OCI-LY3 (cell line): ENCODE results near the gene ARHGAP24.
"Not testable (repeated sequence)": the region's sequence is repeated elsewhere in the genome, so short reads cannot be mapped to it uniquely, and the experiment has no call there.

Source experiments
- H2AFZ ChIP-seq: fragments of 200-600, 300-600 bp; shearing (Covaris generic); 2 replicates; pipeline ENCODE4 v1.6.0; 2014; ENCODE audit warnings: antibody characterized with exemption, low read depth, low read length
- H3K27ac ChIP-seq: fragments of 200-600, 300-600 bp; sonication (generic); 2 replicates; pipeline ENCODE4 v1.5.1; 2014; ENCODE audit warnings: mild to moderate bottlenecking, low read length, moderate library complexity, mixed read lengths
- H3K27me3 ChIP-seq: fragments of 200-600, 300-600 bp; sonication (generic); 2 replicates; pipeline ENCODE4 v1.6.1; 2014; ENCODE audit warnings: low read depth, low read length, mixed read lengths
- H3K36me3 ChIP-seq: fragments of 200-600, 300-600 bp; sonication (generic); replicated peaks from 2 replicates; pipeline ENCODE3; 2014; ENCODE audit warnings: low read depth, low read length, mixed read lengths
- H3K4me1 ChIP-seq: fragments of 300-600, 200-600 bp; sonication (generic); 2 replicates; pipeline ENCODE4 v1.6.1; 2014; ENCODE audit warnings: low read length, mixed read lengths
- H3K4me2 ChIP-seq: fragments of 200-600, 300-600 bp; sonication (generic); 2 replicates; pipeline ENCODE4 v1.6.1; 2014; ENCODE audit warnings: low read length, mixed read lengths
- H3K4me3 ChIP-seq: fragments of 300-600, 200-600 bp; sonication (generic); 2 replicates; pipeline ENCODE4 v1.5.1; 2014; ENCODE audit warnings: antibody characterized with exemption, mild to moderate bottlenecking, low read length, moderate library complexity
- H3K79me2 ChIP-seq: fragments of 300-600, 200-600 bp; shearing (Covaris generic); 2 replicates; pipeline ENCODE4 v1.6.1; 2014; ENCODE audit warnings: mild to moderate bottlenecking, low read length, mixed read lengths
- H3K9ac ChIP-seq: fragments of 300-600, 200-600 bp; shearing (Covaris generic); 2 replicates; pipeline ENCODE4 v1.6.0; 2014; ENCODE audit warnings: mild to moderate bottlenecking, low read length, moderate library complexity
- H3K9me3 ChIP-seq: fragments of 200-600, 300-600 bp; shearing (Covaris generic); 2 replicates; pipeline ENCODE4 v1.6.1; 2014; ENCODE audit warnings: low read length, mixed read lengths; ENCODE audit not compliant: insufficient read depth
- H4K20me1 ChIP-seq: fragments of 200-600, 300-600 bp; sonication (generic); 2 replicates; pipeline ENCODE4 v1.6.1; 2016; ENCODE audit warnings: low read length, mixed read lengths; ENCODE audit not compliant: insufficient read depth
- EZH2phosphoT487 ChIP-seq: fragments of 200-600 bp; shearing (Covaris generic); IDR thresholded peaks from 2 replicates; pipeline ENCODE4 v1.6.1; 2018; ENCODE audit warnings: antibody characterized with exemption, mixed run types, low read depth
- TF ChIP-seq, protein P1 (sequence below): fragments of 200-600, 300-600 bp; sonication (generic); IDR thresholded peaks from 2 replicates; pipeline ENCODE4 v1.5.1; 2014; ENCODE audit warnings: antibody characterized with exemption, low read length, low read depth

Gene ARHGAP24

DNA sequence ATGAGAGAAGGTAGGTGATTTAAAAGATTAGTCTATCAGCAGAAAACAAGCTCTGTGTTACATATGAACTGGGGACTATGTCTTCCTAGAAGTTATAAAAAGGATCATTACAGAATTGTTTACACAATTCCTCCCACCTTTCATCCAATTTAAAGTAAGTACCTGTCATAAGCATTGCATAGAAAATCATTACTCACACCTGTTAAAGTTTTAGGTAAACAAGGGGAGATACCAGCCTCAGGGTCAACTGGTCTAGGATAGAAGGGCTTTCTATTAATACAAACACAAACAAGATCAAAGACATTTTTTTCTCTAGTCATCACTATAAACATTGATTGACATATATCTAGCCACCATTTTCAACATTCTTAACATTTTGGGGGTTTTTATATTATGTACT is 333.9 kb downstream of the ARHGAP24 start:
- H3K79me2 ChIP-seq, result no peaks in the 10 kb centered on the region
- H3K36me3 ChIP-seq, result peaks cover 3% of the 10 kb centered on the region
- no peak overlapping the region for H2AFZ ChIP-seq
- H4K20me1 ChIP-seq, result peaks cover 8% of the 10 kb centered on the region; the same call in 1 of the 2 replicates
- no peak for TF ChIP-seq EZH2phosphoT487
- TF ChIP-seq, protein P1, sequence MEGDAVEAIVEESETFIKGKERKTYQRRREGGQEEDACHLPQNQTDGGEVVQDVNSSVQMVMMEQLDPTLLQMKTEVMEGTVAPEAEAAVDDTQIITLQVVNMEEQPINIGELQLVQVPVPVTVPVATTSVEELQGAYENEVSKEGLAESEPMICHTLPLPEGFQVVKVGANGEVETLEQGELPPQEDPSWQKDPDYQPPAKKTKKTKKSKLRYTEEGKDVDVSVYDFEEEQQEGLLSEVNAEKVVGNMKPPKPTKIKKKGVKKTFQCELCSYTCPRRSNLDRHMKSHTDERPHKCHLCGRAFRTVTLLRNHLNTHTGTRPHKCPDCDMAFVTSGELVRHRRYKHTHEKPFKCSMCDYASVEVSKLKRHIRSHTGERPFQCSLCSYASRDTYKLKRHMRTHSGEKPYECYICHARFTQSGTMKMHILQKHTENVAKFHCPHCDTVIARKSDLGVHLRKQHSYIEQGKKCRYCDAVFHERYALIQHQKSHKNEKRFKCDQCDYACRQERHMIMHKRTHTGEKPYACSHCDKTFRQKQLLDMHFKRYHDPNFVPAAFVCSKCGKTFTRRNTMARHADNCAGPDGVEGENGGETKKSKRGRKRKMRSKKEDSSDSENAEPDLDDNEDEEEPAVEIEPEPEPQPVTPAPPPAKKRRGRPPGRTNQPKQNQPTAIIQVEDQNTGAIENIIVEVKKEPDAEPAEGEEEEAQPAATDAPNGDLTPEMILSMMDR, result no peak
- no peaks in the 10 kb centered on the region for H3K27me3 ChIP-seq
- no peak overlapping the region for H3K4me3 ChIP-seq
- no peaks in the 10 kb centered on the region for H3K4me1 ChIP-seq
- no peak overlapping the region for H3K27ac ChIP-seq
- H3K9me3 ChIP-seq, result no peaks in the 10 kb centered on the region
- no peak overlapping the region for H3K4me2 ChIP-seq
- no peak overlapping the region for H3K9ac ChIP-seq

DNA sequence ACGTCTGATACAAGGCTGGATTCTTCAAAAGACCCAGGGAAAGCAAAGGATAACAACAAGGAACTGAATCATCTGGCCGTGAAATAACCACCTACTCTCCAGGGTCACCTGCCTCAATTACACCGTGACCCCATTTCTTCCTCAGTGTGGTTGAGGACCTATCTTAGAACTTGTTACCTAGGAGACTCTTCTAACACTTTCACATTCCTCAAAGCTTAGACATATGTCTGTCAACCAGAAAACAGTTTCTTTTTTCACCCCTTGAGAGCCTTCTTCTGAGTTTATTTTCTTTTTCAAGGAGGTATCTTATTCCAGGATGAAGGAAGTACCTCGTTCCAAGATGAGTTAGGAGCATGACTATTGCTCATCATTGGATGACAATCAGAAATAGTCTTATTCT is 337.8 kb downstream of the ARHGAP24 start:
- no peaks in the 10 kb centered on the region for H3K79me2 ChIP-seq

DNA sequence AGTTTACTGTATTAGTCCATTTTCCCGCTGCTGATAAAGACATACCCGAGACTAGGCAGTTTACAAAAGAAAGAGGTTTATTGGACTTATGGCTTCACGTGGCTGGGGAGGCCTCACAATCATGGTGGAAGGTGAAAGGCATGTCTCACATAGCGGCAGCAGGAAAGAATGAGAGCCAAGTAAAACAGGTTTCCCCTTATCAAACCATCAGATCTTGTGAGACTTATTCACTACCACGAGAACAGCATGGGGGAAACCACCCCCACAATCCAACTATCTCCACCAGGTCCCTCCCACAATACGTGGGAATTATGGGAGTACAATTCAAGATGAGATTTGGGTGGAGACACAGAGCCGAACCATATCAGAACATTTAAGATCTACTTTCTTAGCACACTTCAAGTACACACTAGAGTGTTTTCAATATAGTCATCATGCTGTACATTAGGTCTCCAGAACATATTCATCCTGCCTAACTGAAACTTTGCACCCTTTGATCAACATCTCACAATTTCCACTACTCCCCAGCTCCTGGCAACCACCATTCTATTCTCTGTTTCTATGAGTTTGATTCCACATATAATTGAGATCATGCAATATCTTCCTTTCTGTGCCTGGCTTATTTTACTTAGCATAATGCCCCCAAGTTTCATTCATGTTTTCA is 341.0 kb downstream of the ARHGAP24 start:
- H3K9me3 ChIP-seq, result no peaks in the 10 kb centered on the region
- 0 out of 2 replicates have a peak, but pooled peaks cover 2% of the 10 kb centered on the region for H3K79me2 ChIP-seq
- no peak overlapping the region for H2AFZ ChIP-seq
- peaks cover 11% of the 10 kb centered on the region for H3K36me3 ChIP-seq
- no peaks in the 10 kb centered on the region for H3K4me1 ChIP-seq
- H3K27ac ChIP-seq, result no peak overlapping the region
- H4K20me1 ChIP-seq, result no peaks in the 10 kb centered on the region
- no peaks in the 10 kb centered on the region for H3K27me3 ChIP-seq
- TF ChIP-seq EZH2phosphoT487, result no peak
- TF ChIP-seq, protein P1, result no peak
- no peak overlapping the region for H3K4me3 ChIP-seq
- no peak overlapping the region for H3K9ac ChIP-seq
- H3K4me2 ChIP-seq, result no peak overlapping the region

More for the DNA sequence above, 337.8 kb downstream of the ARHGAP24 start:
- Histone ChIP-seq H3K27me3 (no peaks in the 10 kb centered on the region), H3K9me3 (no peaks in the 10 kb centered on the region), H4K20me1 (0 out of 2 replicates have a peak, but pooled peaks cover 3% of the 10 kb centered on the region), H3K4me3 (no peak overlapping the region), H3K27ac (no peak overlapping the region), H3K9ac (no peak overlapping the region), H3K4me2 (no peak overlapping the region), H3K4me1 (no peaks in the 10 kb centered on the region), H3K36me3 (peaks cover 3% of the 10 kb centered on the region), H2AFZ (no peak overlapping the region)
- TF ChIP-seq EZH2phosphoT487, result no peak
- TF ChIP-seq, protein P1, result no peak

DNA sequence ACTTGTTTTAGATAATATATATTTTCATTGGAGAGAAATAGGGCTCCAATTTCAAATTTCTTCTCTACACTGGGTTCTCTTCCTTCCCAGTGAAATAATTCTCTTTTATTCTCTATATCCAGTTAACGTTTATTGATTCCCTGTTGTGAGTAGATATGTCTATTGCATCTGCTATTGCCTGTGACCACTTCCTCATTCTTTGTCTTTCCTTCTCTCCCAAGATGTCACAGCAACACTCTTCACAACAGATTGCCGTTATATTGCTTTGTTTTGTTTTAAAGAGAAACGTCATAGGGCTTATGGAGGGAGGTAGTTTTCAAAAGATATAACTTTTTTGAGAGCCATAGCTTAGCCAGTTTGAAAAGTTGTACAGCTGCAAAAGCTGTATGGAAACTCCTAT is 343.8 kb downstream of the ARHGAP24 start:
- no peak overlapping the region for H2AFZ ChIP-seq
- no peak overlapping the region for H3K4me3 ChIP-seq
- H3K79me2 ChIP-seq, result 0 out of 2 replicates have a peak, but pooled peaks cover 2% of the 10 kb centered on the region
- H4K20me1 ChIP-seq, result no peaks in the 10 kb centered on the region
- peaks cover 8% of the 10 kb centered on the region for H3K36me3 ChIP-seq
- H3K4me2 ChIP-seq, result no peak overlapping the region
- H3K9ac ChIP-seq, result no peak overlapping the region
- H3K27me3 ChIP-seq, result no peaks in the 10 kb centered on the region
- H3K27ac ChIP-seq, result no peak overlapping the region
- no peaks in the 10 kb centered on the region for H3K9me3 ChIP-seq
- no peak for TF ChIP-seq EZH2phosphoT487
- no peaks in the 10 kb centered on the region for H3K4me1 ChIP-seq

DNA sequence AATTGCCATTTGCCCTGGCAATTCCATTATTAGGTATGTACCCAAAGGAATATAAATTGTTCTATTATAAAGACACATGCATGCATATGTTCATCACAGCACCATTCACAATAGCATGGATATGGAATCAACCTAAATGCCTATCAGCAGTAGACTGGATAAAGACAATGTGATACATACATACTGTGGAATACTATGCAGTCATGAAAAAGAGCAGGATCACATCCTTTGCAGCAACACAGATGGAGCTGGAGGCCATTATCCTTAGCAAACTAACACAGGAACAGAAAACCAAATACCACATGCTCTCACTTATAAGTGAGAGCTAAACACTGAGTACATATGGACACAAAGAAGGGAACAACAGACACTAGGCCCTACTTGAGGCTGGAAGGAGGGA is 345.2 kb downstream of the ARHGAP24 start:
- not testable (repeated sequence) for H3K36me3 ChIP-seq, H3K27ac ChIP-seq, H3K4me2 ChIP-seq, H3K4me3 ChIP-seq, H4K20me1 ChIP-seq, H3K9ac ChIP-seq, H3K27me3 ChIP-seq, H3K9me3 ChIP-seq, H3K4me1 ChIP-seq, H3K79me2 ChIP-seq, H2AFZ ChIP-seq
